Measurements from ENCODE around the gene RGS12.

The RGS12 gene

GRCh38 chr4:3317011-3317655 lies 24.3 kb downstream of the RGS12 start:
- DNase-seq = no peak
- in situ Hi-C loops (cut with HindIII; ENCODE audit: low pct_ligation_motif_present, low pct_unique_long_range_greater_than_20kb, low sequenced_read_pairs) = no loop called here

- in situ Hi-C loops (cut with HindIII; ENCODE audit: low pct_ligation_motif_present, low pct_unique_long_range_greater_than_20kb, low sequenced_read_pairs) = no loop called here
- no peak for DNase-seq
These were observed 24.9 kb downstream of the RGS12 start for GRCh38 chr4:3317656-3318211.

- DNase-seq = no peak
- in situ Hi-C loops (cut with HindIII; ENCODE audit: low pct_ligation_motif_present, low pct_unique_long_range_greater_than_20kb, low sequenced_read_pairs) = no loop called here
These were observed 25.8 kb downstream of the RGS12 start for GRCh38 chr4:3318561-3319021.

GRCh38 chr4:3320361-3321023 lies 27.7 kb downstream of the RGS12 start:
- no peak for DNase-seq
- in situ Hi-C loops (cut with HindIII; ENCODE audit: low pct_ligation_motif_present, low pct_unique_long_range_greater_than_20kb, low sequenced_read_pairs) = no loop called here

GRCh38 chr4:3321295-3321889 lies 28.6 kb downstream of the RGS12 start:
- no peak for DNase-seq
- in situ Hi-C loops (cut with HindIII; ENCODE audit: low pct_ligation_motif_present, low pct_unique_long_range_greater_than_20kb, low sequenced_read_pairs) = no loop called here

- no peak for DNase-seq
These were observed 29.3 kb downstream of the RGS12 start for GRCh38 chr4:3322059-3322550.

GRCh38 chr4:3323071-3323481 lies 30.3 kb downstream of the RGS12 start:
- in situ Hi-C loops (cut with HindIII; ENCODE audit: low pct_ligation_motif_present, low pct_unique_long_range_greater_than_20kb, low sequenced_read_pairs) = no loop called here
- no peak for DNase-seq

More at GRCh38 chr4:3322059-3322550, 29.3 kb downstream of the RGS12 start:
- in situ Hi-C loops (cut with HindIII; ENCODE audit: low pct_ligation_motif_present, low pct_unique_long_range_greater_than_20kb, low sequenced_read_pairs) = no loop called here

GRCh38 chr4:3324093-3324815 lies 31.4 kb downstream of the RGS12 start:
- in situ Hi-C loops (cut with HindIII; ENCODE audit: low pct_ligation_motif_present, low pct_unique_long_range_greater_than_20kb, low sequenced_read_pairs) = no loop called here
- DNase-seq = no peak

- in situ Hi-C loops (cut with HindIII; ENCODE audit: low pct_ligation_motif_present, low pct_unique_long_range_greater_than_20kb, low sequenced_read_pairs) = no loop called here
- no peak for DNase-seq
These were observed 36.2 kb downstream of the RGS12 start for GRCh38 chr4:3328814-3329663.

- in situ Hi-C loops (cut with HindIII; ENCODE audit: low pct_ligation_motif_present, low pct_unique_long_range_greater_than_20kb, low sequenced_read_pairs) = no loop called here
- DNase-seq = no peak
These were observed 37.1 kb downstream of the RGS12 start for GRCh38 chr4:3329887-3330286.

GRCh38 chr4:3330707-3331106 lies 37.9 kb downstream of the RGS12 start:
- in situ Hi-C loops (cut with HindIII; ENCODE audit: low pct_ligation_motif_present, low pct_unique_long_range_greater_than_20kb, low sequenced_read_pairs) = no loop called here
- no peak for DNase-seq

- in situ Hi-C loops (cut with HindIII; ENCODE audit: low pct_ligation_motif_present, low pct_unique_long_range_greater_than_20kb, low sequenced_read_pairs) = no loop called here
- no peak for DNase-seq
These were observed 38.9 kb downstream of the RGS12 start for GRCh38 chr4:3331511-3332394.

GRCh38 chr4:3332498-3332897 lies 39.7 kb downstream of the RGS12 start:
- DNase-seq = no peak
- in situ Hi-C loops (cut with HindIII; ENCODE audit: low pct_ligation_motif_present, low pct_unique_long_range_greater_than_20kb, low sequenced_read_pairs) = no loop called here

GRCh38 chr4:3334316-3334715 lies 41.5 kb downstream of the RGS12 start:
- DNase-seq = no peak
- in situ Hi-C loops (cut with HindIII; ENCODE audit: low pct_ligation_motif_present, low pct_unique_long_range_greater_than_20kb, low sequenced_read_pairs) = no loop called here

- no peak for DNase-seq
- in situ Hi-C loops (cut with HindIII; ENCODE audit: low pct_ligation_motif_present, low pct_unique_long_range_greater_than_20kb, low sequenced_read_pairs) = no loop called here
These were observed 42.6 kb downstream of the RGS12 start for GRCh38 chr4:3335385-3335784.

GRCh38 chr4:3335982-3336381 lies 43.2 kb downstream of the RGS12 start:
- no peak for DNase-seq
- in situ Hi-C loops (cut with HindIII; ENCODE audit: low pct_ligation_motif_present, low pct_unique_long_range_greater_than_20kb, low sequenced_read_pairs) = no loop called here
